K562 (cell line): ENCODE results near the gene NUP98. TPM values are rescaled to one million over a fixed set of nuclear protein-coding genes. Genes with fewer than 3 reads are reported as not detected.

ENCODE experiments used
- ATAC-seq: fragments of 200-7000 bp; cut with Tn5 transposase; 3 replicates; pipeline ENCODE4 v1.9.1; 2020; ENCODE audit warnings: moderate library complexity
- BruUV-seq: library from RNA; stranded (reverse); fragments of 400-500 nt; replicated peaks from 2 replicates; lab custom pipeline; 2021; lab: Mats Ljungman, UMichigan
- CTCF ChIA-PET: fragments of 300-600 bp; formaldehyde crosslinking; extraction: SDS; loops from one replicate; lab custom pipeline; 2021; ENCODE audit warnings: low intra/inter-chr PET ratio; lab: Yijun Ruan, JAX
- POLR2A ChIA-PET: fragments of 300-600, 350-650 bp; sonication (Branson Sonifier 250); formaldehyde crosslinking; extraction: SDS; loops from one replicate; lab custom pipeline; 2021; ENCODE audit warnings: antibody characterized with exemption, inconsistent platforms; lab: Yijun Ruan, JAX
- DNase-seq, 4 experiments: peaks; one replicate each; pipeline versions ENCODE4 v3.0.0 to v3.0.0-alpha.2; 2011 to 2018; ENCODE audit warnings: low spot score in 3 of 4, mixed read lengths in 3 of 4; ENCODE audit errors: extremely low read depth in 1 of 4
- FAIRE-seq: peaks from 2 replicates; lab custom pipeline; 2011; peaks lifted over from hg19 to GRCh38; lab: Jason Lieb, UNC
- H2AFZ ChIP-seq: 2 replicates; pipeline ENCODE4 v1.6.0; 2011; ENCODE audit warnings: low read depth, low read length, control low read depth, inconsistent platforms
- H3K27ac ChIP-seq: fragments of 200-600 bp; 3 replicates; pipeline ENCODE4 v1.8.0; 2011; ENCODE audit warnings: low read depth, mild to moderate bottlenecking, control low read depth, inconsistent platforms, low read length, moderate library complexity, mixed read lengths; ENCODE audit errors: extremely low read depth
- H3K27me3 ChIP-seq, 2 experiments: fragments of 300-600 bp in 1 of 2; 2 replicates in 1 of 2; 3 replicates in 1 of 2; pipeline versions ENCODE4 v1.6.0 to v1.8.0; 2011; ENCODE audit warnings: inconsistent platforms in 2 of 2, low read length in 2 of 2, mild to moderate bottlenecking in 1 of 2, mixed read lengths in 1 of 2, moderate library complexity in 1 of 2; ENCODE audit not compliant: control insufficient read depth in 2 of 2, insufficient read depth in 2 of 2
- H3K36me3 ChIP-seq: fragments of 300-600 bp; 3 replicates; pipeline ENCODE4 v1.8.0; 2011; ENCODE audit warnings: mild to moderate bottlenecking, low read length, inconsistent platforms; ENCODE audit not compliant: control insufficient read depth, insufficient read depth
- H3K4me1 ChIP-seq, 2 experiments: fragments of 200-600 bp in 1 of 2; replicated peaks in 1 of 2; 2 replicates in 1 of 2; 3 replicates in 1 of 2; pipeline versions ENCODE4 v1.5.1 to v1.8.0; 2011; ENCODE audit warnings: inconsistent platforms in 2 of 2, low read length in 2 of 2, mild to moderate bottlenecking in 1 of 2, mixed read lengths in 1 of 2, moderate library complexity in 1 of 2; ENCODE audit not compliant: control insufficient read depth in 2 of 2, insufficient read depth in 2 of 2
- H3K4me2 ChIP-seq: 2 replicates; pipeline ENCODE4 v1.6.1; 2011; ENCODE audit warnings: low read length, control low read depth, inconsistent platforms, mixed read lengths; ENCODE audit not compliant: insufficient read depth
- H3K4me3 ChIP-seq: fragments of 200-600 bp; sonication (generic), shearing (Covaris generic); 2 replicates; pipeline ENCODE4 v1.5.1; 2016; ENCODE audit warnings: control low read depth, inconsistent platforms
- H3K79me2 ChIP-seq: fragments of 200-600 bp; 3 replicates; pipeline ENCODE4 v1.8.0; 2011; ENCODE audit warnings: low read length, inconsistent platforms; ENCODE audit not compliant: control insufficient read depth, insufficient read depth
- H3K9ac ChIP-seq, 2 experiments: 2 replicates each; pipeline versions ENCODE4 v1.6.0 to v1.6.1; 2011; ENCODE audit warnings: low read depth in 2 of 2, low read length in 2 of 2, control low read depth in 1 of 2, inconsistent platforms in 1 of 2, mild to moderate bottlenecking in 1 of 2, mixed read lengths in 1 of 2; ENCODE audit not compliant: insufficient read depth in 1 of 2
- H3K9me1 ChIP-seq: one replicate; pipeline ENCODE4 v1.6.0; 2011; ENCODE audit warnings: inconsistent platforms, mild to moderate bottlenecking, low read length, moderate library complexity; ENCODE audit not compliant: control insufficient read depth, insufficient read depth
- H3K9me3 ChIP-seq: replicated peaks from 2 replicates; pipeline ENCODE4 v1.5.1; 2011; ENCODE audit warnings: low read depth, low read length, inconsistent platforms; ENCODE audit not compliant: control insufficient read depth, insufficient read depth
- H4K20me1 ChIP-seq: replicated peaks from 2 replicates; pipeline ENCODE4 v1.6.1; 2011; ENCODE audit warnings: low read length, inconsistent platforms, mixed read lengths; ENCODE audit not compliant: control insufficient read depth, insufficient read depth
- CGGBP1 ChIP-seq: fragments of 250-450 bp; sonication (Bioruptor Pico); IDR thresholded peaks from 2 replicates; pipeline ENCODE4 v1.9.0; 2021; ENCODE audit warnings: mild to moderate bottlenecking
- EP300 ChIP-seq: IDR thresholded peaks from 2 replicates; pipeline ENCODE4 v1.6.1; 2012; ENCODE audit warnings: low read length, improper control_type of control experiment
- FOS ChIP-seq: IDR thresholded peaks from 3 replicates; pipeline ENCODE4 v1.6.1; 2011; ENCODE audit not compliant: insufficient read length; ENCODE audit errors: extremely low read depth
- GATAD2A ChIP-seq: fragments of 450-650 bp; IDR thresholded peaks from 2 replicates; pipeline ENCODE4 v1.6.1; 2017
- GTF2B ChIP-seq: IDR thresholded peaks from 2 replicates; pipeline ENCODE4 v1.6.1; 2011; ENCODE audit not compliant: insufficient read length; ENCODE audit errors: extremely low read depth
- HDGF ChIP-seq: fragments of 450-650 bp; IDR thresholded peaks from 2 replicates; pipeline ENCODE4 v1.6.1; 2016
- MEF2A ChIP-seq: IDR thresholded peaks from 2 replicates; pipeline ENCODE4 v1.6.1; 2011; ENCODE audit warnings: low read depth, mild to moderate bottlenecking, low read length, moderate library complexity; ENCODE audit not compliant: control insufficient read depth
- MXI1 ChIP-seq: IDR thresholded peaks from 2 replicates; pipeline ENCODE4 v1.6.1; 2011; ENCODE audit warnings: low read depth, mild to moderate bottlenecking, improper control_type of control experiment, low read length
- NCOR1 ChIP-seq: fragments of 450-650 bp; IDR thresholded peaks from 2 replicates; pipeline ENCODE4 v1.6.1; 2016; ENCODE audit warnings: mild to moderate bottlenecking, moderate library complexity
- NELFE ChIP-seq: IDR thresholded peaks from 2 replicates; pipeline ENCODE4 v1.6.1; 2011; ENCODE audit warnings: mild to moderate bottlenecking; ENCODE audit not compliant: insufficient read depth, insufficient read length
- ZNF12 ChIP-seq: sonication (generic); formaldehyde crosslinking; IDR thresholded peaks from 2 replicates; pipeline ENCODE4 v1.4.0; 2020; ENCODE audit warnings: mild to moderate bottlenecking, missing genetic modification reagents
- ZNF124 ChIP-seq: sonication (generic); formaldehyde crosslinking; IDR thresholded peaks from 2 replicates; pipeline ENCODE4 v1.8.1; 2022; ENCODE audit warnings: missing genetic modification reagents
- ZNF444 ChIP-seq: fragments of 250-450 bp; sonication (Bioruptor Pico); IDR thresholded peaks from 2 replicates; pipeline ENCODE4 v1.4.0; 2020; ENCODE audit warnings: mild to moderate bottlenecking, moderate library complexity
- ZZZ3 ChIP-seq: fragments of 450-650 bp; IDR thresholded peaks from 2 replicates; pipeline ENCODE4 v1.6.1; 2016; ENCODE audit warnings: antibody characterized with exemption, mild to moderate bottlenecking, moderate library complexity
- WGBS: fragments of 100-300 bp; shearing (Covaris generic); methylation state at CpG from one replicate; pipeline ENCODE4 v1.1.6; 2016; ENCODE audit warnings: low coverage, mixed read lengths; ENCODE audit not compliant: insufficient coverage; ENCODE audit errors: missing lambda C conversion rate; 5-methylcytosine and 5-hydroxymethylcytosine counted together
- in situ Hi-C: fragments of 300-500 bp; cut with MboI; formaldehyde crosslinking; loops from 4 replicates; pipeline ENCODE4 v1.15.0; 2018; ENCODE audit warnings: inconsistent platforms, mixed read lengths
- intact Hi-C: fragments of 100-400 bp; cut with micrococcal nuclease; formaldehyde crosslinking; loops from 2 replicates; pipeline ENCODE4 v1.14.2; 2022
- polyA plus RNA-seq, 8 experiments: library from polyadenylated mRNA; depleted of rRNA in 4 of 8; stranded (reverse) in 5 of 8; unstranded in 3 of 8; fragments of >200 nt; fragmentation: Nextera tagmentation in 2 of 8; fragmentation: Illumina TruSeq in 1 of 8; extraction: Ambion mirVana in 2 of 8; extraction: Trizol in 1 of 8; gene quantifications; 2 replicates each; pipeline versions ENCODE4 v1.2.1 to v1.2.3, GENCODE V29; 2011 to 2014; ENCODE audit warnings: inconsistent platforms in 1 of 8, missing spikeins in 1 of 8
- total RNA-seq, 7 experiments: library from RNA; depleted of rRNA in 6 of 7; stranded (reverse); fragments of >200 nt in 6 of 7; fragmentation: Illumina TruSeq in 2 of 7; extraction: Trizol in 2 of 7; gene quantifications; 2 replicates each; pipeline versions ENCODE4 v1.2.1 to v1.2.3, GENCODE V29; 2011 to 2021; ENCODE audit warnings: low replicate concordance in 1 of 7
- TF ChIP-seq, protein P1 (sequence below): fragments of 450-650 bp; IDR thresholded peaks from 2 replicates; pipeline ENCODE4 v1.6.1; 2016; ENCODE audit warnings: low read depth
- TF ChIP-seq, protein P2 (sequence below), 2 experiments: fragments of 450-650 bp in 1 of 2; sonication (generic) in 1 of 2; formaldehyde crosslinking; conservative IDR thresholded peaks; 2 replicates each; pipeline versions ENCODE4 v1.4.0 to v1.8.1; 2020 to 2022; ENCODE audit warnings: mild to moderate bottlenecking in 1 of 2, missing genetic modification reagents in 1 of 2

NUP98 gene
- total and polyA plus RNA-seq, 9 of the 15 experiments (the other 6 are each of a cell fraction or from before 2014, with no cell fraction given), result 45.1 to 196 (median 130) TPM

GRCh38 chr11:3782963-3783362, 14.4 kb downstream of the NUP98 start:
- CTCF ChIA-PET, result no interaction called here
- Histone ChIP-seq H3K36me3 (peaks cover 84% of the 10 kb centered on the region), H3K79me2 (peaks cover 72% of the 10 kb centered on the region), H3K9me3 (no peaks in the 10 kb centered on the region), H3K27ac (no peak overlapping the region), H4K20me1 (0 out of 2 replicates have a peak, but pooled peaks cover 8% of the 10 kb centered on the region), H3K9ac (no peak overlapping the region), H3K9me1 (no peaks in the 10 kb centered on the region), H3K4me3 (no peak overlapping the region), H3K27me3 (no peaks in the 10 kb centered on the region), H3K4me2 (no peak overlapping the region), H3K4me1 (peaks cover 8 to 11% of the 10 kb centered on the region in 2 experiments; a peak in 4 of 5 replicates), H2AFZ (no peak overlapping the region)
- 86% methylated on average over 5 of the region's 5 CpGs for WGBS
- intact Hi-C loops (no loop called here), in situ Hi-C loops (no loop called here)
- no TSS peak for BruUV-seq
- POLR2A ChIA-PET, result no interaction called here
- FAIRE-seq (no peak), ATAC-seq (no peak), DNase-seq (no peak)
- no peak for TF ChIP-seq GTF2B
- no peak for TF ChIP-seq NELFE
- no peak for TF ChIP-seq ZNF124 (CRISPR knock-in tag)
- no peak for TF ChIP-seq NCOR1
- TF ChIP-seq ZZZ3, result no peak
- TF ChIP-seq ZNF444, result no peak
- no peak for TF ChIP-seq CGGBP1 (CRISPR knock-in tag)
- TF ChIP-seq MEF2A, result no peak
- TF ChIP-seq HDGF, result no peak
- no peak for TF ChIP-seq GATAD2A
- no peak for TF ChIP-seq EP300
- TF ChIP-seq, protein P1, sequence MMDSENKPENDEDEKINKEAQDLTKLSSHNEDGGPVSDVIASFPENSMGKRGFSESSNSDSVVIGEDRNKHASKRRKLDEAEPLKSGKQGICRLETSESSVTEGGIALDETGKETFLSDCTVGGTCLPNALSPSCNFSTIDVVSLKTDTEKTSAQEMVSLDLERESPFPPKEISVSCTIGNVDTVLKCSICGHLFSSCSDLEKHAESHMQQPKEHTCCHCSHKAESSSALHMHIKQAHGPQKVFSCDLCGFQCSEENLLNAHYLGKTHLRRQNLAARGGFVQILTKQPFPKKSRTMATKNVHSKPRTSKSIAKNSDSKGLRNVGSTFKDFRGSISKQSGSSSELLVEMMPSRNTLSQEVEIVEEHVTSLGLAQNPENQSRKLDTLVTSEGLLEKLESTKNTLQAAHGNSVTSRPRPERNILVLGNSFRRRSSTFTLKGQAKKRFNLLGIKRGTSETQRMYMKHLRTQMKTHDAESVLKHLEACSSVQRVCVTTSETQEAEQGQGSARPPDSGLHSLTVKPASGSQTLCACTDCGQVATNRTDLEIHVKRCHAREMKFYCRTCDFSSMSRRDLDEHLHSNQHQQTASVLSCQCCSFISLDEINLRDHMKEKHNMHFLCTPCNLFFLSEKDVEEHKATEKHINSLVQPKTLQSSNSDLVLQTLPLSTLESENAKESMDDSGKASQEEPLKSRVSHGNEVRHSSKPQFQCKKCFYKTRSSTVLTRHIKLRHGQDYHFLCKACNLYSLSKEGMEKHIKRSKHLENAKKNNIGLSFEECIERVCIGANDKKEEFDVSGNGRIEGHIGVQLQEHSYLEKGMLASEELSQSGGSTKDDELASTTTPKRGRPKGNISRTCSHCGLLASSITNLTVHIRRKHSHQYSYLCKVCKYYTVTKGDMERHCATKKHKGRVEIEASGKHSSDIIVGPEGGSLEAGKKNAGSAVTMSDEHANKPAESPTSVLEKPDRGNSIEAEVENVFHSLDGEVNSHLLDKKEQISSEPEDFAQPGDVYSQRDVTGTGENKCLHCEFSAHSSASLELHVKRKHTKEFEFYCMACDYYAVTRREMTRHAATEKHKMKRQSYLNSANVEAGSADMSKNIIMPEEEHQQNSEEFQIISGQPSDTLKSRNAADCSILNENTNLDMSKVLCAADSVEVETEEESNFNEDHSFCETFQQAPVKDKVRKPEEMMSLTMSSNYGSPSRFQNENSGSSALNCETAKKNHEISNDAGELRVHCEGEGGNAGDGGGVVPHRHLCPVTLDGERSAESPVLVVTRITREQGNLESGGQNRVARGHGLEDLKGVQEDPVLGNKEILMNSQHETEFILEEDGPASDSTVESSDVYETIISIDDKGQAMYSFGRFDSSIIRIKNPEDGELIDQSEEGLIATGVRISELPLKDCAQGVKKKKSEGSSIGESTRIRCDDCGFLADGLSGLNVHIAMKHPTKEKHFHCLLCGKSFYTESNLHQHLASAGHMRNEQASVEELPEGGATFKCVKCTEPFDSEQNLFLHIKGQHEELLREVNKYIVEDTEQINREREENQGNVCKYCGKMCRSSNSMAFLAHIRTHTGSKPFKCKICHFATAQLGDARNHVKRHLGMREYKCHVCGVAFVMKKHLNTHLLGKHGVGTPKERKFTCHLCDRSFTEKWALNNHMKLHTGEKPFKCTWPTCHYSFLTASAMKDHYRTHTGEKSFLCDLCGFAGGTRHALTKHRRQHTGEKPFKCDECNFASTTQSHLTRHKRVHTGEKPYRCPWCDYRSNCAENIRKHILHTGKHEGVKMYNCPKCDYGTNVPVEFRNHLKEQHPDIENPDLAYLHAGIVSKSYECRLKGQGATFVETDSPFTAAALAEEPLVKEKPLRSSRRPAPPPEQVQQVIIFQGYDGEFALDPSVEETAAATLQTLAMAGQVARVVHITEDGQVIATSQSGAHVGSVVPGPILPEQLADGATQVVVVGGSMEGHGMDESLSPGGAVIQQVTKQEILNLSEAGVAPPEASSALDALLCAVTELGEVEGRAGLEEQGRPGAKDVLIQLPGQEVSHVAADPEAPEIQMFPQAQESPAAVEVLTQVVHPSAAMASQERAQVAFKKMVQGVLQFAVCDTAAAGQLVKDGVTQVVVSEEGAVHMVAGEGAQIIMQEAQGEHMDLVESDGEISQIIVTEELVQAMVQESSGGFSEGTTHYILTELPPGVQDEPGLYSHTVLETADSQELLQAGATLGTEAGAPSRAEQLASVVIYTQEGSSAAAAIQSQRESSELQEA, result no peak
- TF ChIP-seq MXI1, result no peak
- TF ChIP-seq FOS, result no peak
- no peak for TF ChIP-seq ZNF12 (CRISPR knock-in tag)
- TF ChIP-seq, protein P2, sequence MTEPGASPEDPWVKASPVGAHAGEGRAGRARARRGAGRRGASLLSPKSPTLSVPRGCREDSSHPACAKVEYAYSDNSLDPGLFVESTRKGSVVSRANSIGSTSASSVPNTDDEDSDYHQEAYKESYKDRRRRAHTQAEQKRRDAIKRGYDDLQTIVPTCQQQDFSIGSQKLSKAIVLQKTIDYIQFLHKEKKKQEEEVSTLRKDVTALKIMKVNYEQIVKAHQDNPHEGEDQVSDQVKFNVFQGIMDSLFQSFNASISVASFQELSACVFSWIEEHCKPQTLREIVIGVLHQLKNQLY (CRISPR knock-in tag; conservative IDR thresholded peaks at IDR 0.05), result no peak
